Osteocyte (in vitro differentiated cells): ENCODE results near the gene CD226. TPM values are rescaled to one million over a fixed set of nuclear protein-coding genes. Genes with fewer than 3 reads are reported as not detected.

ENCODE experiments used
- DNase-seq: peaks from one replicate; pipeline ENCODE4 v3.0.0; 2021; ENCODE audit warnings: mixed read lengths; ENCODE audit not compliant: unreplicated experiment; ENCODE audit errors: extremely low spot score
- H3K27ac Mint-ChIP-seq: one replicate; pipeline ENCODE4 v1.8.0; 2021; ENCODE audit warnings: mild to moderate bottlenecking, mixed read lengths; ENCODE audit not compliant: unreplicated experiment
- H3K27me3 Mint-ChIP-seq: one replicate; pipeline ENCODE4 v1.8.0; 2021; ENCODE audit warnings: mixed read lengths; ENCODE audit not compliant: unreplicated experiment
- H3K36me3 Mint-ChIP-seq: one replicate; pipeline ENCODE4 v1.8.0; 2021; ENCODE audit warnings: mixed read lengths; ENCODE audit not compliant: unreplicated experiment
- H3K4me1 Mint-ChIP-seq: one replicate; pipeline ENCODE4 v1.8.0; 2021; ENCODE audit warnings: mixed read lengths; ENCODE audit not compliant: unreplicated experiment
- H3K4me3 Mint-ChIP-seq: one replicate; pipeline ENCODE4 v1.8.0; 2021; ENCODE audit warnings: mild to moderate bottlenecking, moderate library complexity, mixed read lengths; ENCODE audit not compliant: unreplicated experiment
- H3K9me3 Mint-ChIP-seq: one replicate; pipeline ENCODE4 v1.8.0; 2021; ENCODE audit warnings: mixed read lengths; ENCODE audit not compliant: unreplicated experiment
- total RNA-seq: library from RNA; stranded (reverse); gene quantifications from 2 replicates; pipeline ENCODE4 v1.2.1, GENCODE V29; 2021
- TF ChIP-seq, protein P1 (sequence below): fragments of 200-600 bp; sonication (generic); IDR thresholded peaks from 2 replicates; pipeline ENCODE4 v1.5.0; 2021; ENCODE audit warnings: antibody characterized with exemption, mild to moderate bottlenecking, moderate library complexity

CD226 gene
- total RNA-seq, 1 donor from 2014 or later: 0.46 TPM

DNA sequence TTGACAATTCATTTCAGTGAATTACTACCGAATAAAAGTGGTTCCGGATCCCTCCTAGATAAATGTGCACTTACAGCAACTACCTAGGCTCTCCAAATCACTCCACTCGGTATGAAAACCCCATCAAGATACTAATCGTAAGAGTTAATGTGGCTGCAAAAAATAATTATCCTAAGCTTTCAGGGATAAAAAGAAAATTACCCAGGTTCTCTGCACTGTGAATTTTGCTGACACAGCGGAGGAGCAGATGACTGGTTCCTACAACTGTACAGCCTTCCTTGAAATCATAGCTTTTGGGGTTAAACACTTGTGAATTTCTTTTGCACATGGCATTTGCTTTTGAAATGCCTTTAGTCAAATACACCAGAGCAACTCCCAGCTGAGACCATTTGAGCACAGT is 104.7 kb downstream of the CD226 start:
- no peak overlapping the region for H3K27ac Mint-ChIP-seq
- peaks cover 3% of the 10 kb centered on the region for H3K4me1 Mint-ChIP-seq
- no peaks in the 10 kb centered on the region for H3K27me3 Mint-ChIP-seq
- TF ChIP-seq, protein P1, sequence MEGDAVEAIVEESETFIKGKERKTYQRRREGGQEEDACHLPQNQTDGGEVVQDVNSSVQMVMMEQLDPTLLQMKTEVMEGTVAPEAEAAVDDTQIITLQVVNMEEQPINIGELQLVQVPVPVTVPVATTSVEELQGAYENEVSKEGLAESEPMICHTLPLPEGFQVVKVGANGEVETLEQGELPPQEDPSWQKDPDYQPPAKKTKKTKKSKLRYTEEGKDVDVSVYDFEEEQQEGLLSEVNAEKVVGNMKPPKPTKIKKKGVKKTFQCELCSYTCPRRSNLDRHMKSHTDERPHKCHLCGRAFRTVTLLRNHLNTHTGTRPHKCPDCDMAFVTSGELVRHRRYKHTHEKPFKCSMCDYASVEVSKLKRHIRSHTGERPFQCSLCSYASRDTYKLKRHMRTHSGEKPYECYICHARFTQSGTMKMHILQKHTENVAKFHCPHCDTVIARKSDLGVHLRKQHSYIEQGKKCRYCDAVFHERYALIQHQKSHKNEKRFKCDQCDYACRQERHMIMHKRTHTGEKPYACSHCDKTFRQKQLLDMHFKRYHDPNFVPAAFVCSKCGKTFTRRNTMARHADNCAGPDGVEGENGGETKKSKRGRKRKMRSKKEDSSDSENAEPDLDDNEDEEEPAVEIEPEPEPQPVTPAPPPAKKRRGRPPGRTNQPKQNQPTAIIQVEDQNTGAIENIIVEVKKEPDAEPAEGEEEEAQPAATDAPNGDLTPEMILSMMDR: no peak
- H3K9me3 Mint-ChIP-seq: no peaks in the 10 kb centered on the region
- H3K4me3 Mint-ChIP-seq: no peak overlapping the region
- H3K36me3 Mint-ChIP-seq: no peaks in the 10 kb centered on the region
- DNase-seq: no peak

DNA sequence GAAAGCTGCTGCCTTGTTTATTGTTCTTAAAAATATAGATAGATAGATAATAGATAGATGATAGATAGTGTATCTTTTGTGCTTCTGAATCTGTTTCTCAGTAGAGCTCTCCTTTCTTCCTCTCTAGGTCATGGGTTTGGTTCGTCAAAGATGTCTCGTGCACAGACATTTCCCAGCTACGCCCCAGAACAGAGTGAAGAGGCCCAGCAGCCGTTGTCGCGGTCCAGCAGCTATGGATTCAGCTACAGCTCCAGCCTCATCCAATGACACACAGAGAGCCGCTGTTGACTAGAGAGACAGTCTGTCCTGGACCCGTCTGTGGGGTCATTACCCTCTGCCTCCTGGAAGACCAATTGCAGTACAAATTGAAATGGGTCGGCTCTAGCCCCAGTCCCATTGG is 106.6 kb downstream of the CD226 start:
- Mint-ChIP-seq H3K4me1 (peaks cover 3% of the 10 kb centered on the region), H3K36me3 (no peaks in the 10 kb centered on the region), H3K27me3 (no peaks in the 10 kb centered on the region), H3K27ac (no peak overlapping the region), H3K4me3 (no peak overlapping the region), H3K9me3 (no peaks in the 10 kb centered on the region)
- DNase-seq: no peak
- TF ChIP-seq, protein P1: no peak

DNA sequence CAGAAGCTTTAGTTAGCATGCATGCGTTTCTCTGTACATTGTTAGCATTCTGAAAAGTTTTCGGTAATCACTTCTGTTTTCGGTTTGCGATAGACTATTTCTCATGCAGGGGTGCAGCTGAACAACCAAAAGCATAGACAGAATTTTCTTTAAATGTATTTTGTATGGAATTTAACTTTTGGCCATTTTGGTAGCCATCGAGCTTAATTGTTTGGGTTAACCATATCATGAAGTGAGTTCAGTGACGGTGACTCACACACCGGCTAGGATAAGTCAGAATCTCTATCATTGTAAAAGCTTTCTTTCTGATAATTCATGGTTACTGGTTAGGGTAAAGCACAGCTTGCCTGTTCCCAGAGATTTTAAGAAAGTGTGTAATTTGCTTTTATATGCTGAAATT is 107.2 kb downstream of the CD226 start:
- TF ChIP-seq, protein P1: no peak
- Mint-ChIP-seq H3K4me3 (no peak overlapping the region), H3K36me3 (no peaks in the 10 kb centered on the region), H3K27me3 (no peaks in the 10 kb centered on the region), H3K27ac (no peak overlapping the region), H3K9me3 (peaks cover 2% of the 10 kb centered on the region), H3K4me1 (peaks cover 3% of the 10 kb centered on the region)
- no peak for DNase-seq

DNA sequence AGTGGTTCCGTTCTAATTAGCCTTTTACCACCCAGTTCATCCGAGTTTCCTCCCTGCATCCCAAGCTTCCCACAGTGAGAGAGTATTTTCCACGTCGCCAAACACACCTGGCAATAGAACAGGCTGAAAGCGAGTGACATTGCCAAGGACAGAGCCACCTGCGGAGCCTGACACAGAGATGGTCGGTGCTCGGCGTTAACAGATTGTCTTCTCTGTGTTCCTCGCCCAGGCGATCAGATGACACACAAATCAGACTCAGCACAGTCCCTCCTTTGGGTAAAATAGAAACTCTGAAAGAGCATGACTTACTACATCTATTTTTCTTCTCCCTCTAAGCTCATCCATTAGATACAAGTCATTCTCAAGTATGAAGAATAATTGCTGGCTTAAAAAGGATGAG is 107.7 kb downstream of the CD226 start:
- no peak overlapping the region for H3K27ac Mint-ChIP-seq
- peaks cover 3% of the 10 kb centered on the region for H3K9me3 Mint-ChIP-seq
- H3K4me3 Mint-ChIP-seq: no peak overlapping the region
- no peaks in the 10 kb centered on the region for H3K27me3 Mint-ChIP-seq
- no peak for DNase-seq
- TF ChIP-seq, protein P1: no peak
- H3K36me3 Mint-ChIP-seq: no peaks in the 10 kb centered on the region
- peaks cover 3% of the 10 kb centered on the region for H3K4me1 Mint-ChIP-seq

DNA sequence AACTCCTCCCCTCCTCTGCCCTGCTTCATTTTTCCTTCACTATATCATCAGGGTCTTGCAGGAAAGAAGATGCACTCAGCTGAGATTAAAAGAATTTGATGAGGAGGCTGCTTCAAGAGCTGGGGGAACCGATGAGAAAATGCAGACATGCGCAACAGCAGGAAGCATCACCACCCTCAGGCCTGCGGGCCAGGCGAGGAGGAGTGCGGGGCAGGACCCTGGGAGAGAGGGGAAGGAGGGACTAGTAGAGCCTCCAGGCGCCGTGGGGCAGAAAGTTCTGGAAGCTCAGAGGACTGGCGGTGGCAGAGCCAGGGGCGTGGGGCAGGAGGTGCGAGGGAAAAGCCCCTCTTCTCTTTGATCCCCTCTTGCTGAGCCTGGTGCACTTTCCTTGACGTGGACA is 108.2 kb downstream of the CD226 start:
- H3K4me1 Mint-ChIP-seq: peaks cover 3% of the 10 kb centered on the region
- DNase-seq: no peak
- no peak overlapping the region for H3K27ac Mint-ChIP-seq
- TF ChIP-seq, protein P1: no peak
- H3K36me3 Mint-ChIP-seq: no peaks in the 10 kb centered on the region
- peaks cover 3% of the 10 kb centered on the region for H3K9me3 Mint-ChIP-seq
- no peak overlapping the region for H3K4me3 Mint-ChIP-seq
- no peaks in the 10 kb centered on the region for H3K27me3 Mint-ChIP-seq
